IPS-20b (cell line): ENCODE measurements around the gene ARHGEF19.
A peak's percentile ranks its signal among the peaks of the same experiment; 100 is the strongest.
"Not testable (repeated sequence)": the region's sequence is repeated elsewhere in the genome, so short reads cannot be mapped to it uniquely, and the experiment has no call there.

Experiments
- H3K27ac ChIP-seq: one replicate; pipeline ENCODE4 v1.5.1; 2013; ENCODE audit warnings: low read length
- H3K27me3 ChIP-seq: 2 replicates; pipeline ENCODE4 v1.6.1; 2013; ENCODE audit warnings: mild to moderate bottlenecking, low read length, inconsistent platforms; ENCODE audit not compliant: insufficient read depth
- H3K36me3 ChIP-seq: 2 replicates; pipeline ENCODE4 v1.6.1; 2013; ENCODE audit warnings: low read depth, mild to moderate bottlenecking, inconsistent platforms, low read length, moderate library complexity; ENCODE audit not compliant: insufficient read depth
- H3K4me1 ChIP-seq: 2 replicates; pipeline ENCODE4 v1.6.1; 2013; ENCODE audit warnings: mild to moderate bottlenecking, control low read depth, inconsistent platforms, low read length, moderate library complexity; ENCODE audit not compliant: insufficient read depth
- H3K4me3 ChIP-seq: 2 replicates; pipeline ENCODE4 v1.5.1; 2013; ENCODE audit warnings: mild to moderate bottlenecking, low read length, inconsistent platforms
- H3K9ac ChIP-seq: 2 replicates; pipeline ENCODE4 v1.6.1; 2013; ENCODE audit warnings: low read depth, mild to moderate bottlenecking, inconsistent platforms, low read length, moderate library complexity
- H3K9me3 ChIP-seq: 2 replicates; pipeline ENCODE4 v1.6.1; 2013; ENCODE audit warnings: mild to moderate bottlenecking, low read depth, low read length, inconsistent platforms; ENCODE audit not compliant: insufficient read depth

Gene ARHGEF19

DNA sequence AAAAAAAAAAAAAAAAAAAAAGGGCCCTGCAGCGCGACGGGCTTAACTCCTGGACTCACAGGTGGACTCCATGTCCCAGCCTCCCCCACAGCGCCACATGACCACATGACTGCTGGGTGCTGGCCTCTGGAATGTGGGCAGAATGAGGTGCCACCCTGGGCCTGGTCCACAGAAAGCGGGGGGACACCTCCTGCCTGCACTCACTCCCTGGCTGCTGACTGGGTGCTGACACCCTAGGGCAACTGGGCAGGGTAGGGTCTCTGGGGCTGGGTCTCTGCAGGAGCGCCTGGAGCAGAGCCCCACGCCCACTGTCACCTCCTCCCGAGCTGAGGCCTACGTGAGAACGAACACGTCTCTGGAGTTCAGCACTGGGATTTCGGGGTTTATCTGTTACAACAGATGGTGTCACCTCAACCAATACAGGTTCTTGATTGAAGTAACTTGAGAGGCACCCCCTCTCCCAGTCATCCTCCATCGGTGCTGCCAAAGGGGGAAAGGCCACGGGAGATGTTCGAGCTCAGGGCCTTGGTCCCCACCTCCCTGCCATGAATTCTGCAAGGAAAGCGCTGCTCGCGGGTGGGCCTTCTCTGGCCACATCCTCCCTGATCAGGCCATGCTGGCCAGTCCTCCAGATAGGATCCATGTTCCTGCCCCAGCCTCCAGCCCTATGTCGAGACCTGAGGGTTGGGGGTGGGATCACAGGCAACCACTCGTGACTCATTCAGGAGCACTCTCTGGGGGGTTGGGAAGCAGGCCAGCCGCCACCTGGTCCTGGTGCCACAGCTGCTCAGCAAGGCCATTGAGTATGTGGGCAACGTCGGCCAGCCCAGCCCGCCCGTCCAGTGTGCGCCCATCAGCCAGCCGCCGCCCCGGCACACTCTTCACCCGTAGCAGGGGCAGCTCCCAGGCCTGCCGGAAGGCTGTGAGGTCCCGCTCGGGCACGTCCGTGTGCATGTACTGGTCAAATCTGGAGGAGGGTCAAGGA is 19.2 kb upstream of the ARHGEF19 start:
- no peaks in the 10 kb centered on the region for H3K36me3 ChIP-seq
- no peak overlapping the region for H3K9ac ChIP-seq
- no peaks in the 10 kb centered on the region; the same call in 1 of the 2 replicates for H3K4me1 ChIP-seq
- no peak overlapping the region for H3K4me3 ChIP-seq
- peaks cover 45% of the 10 kb centered on the region for H3K27me3 ChIP-seq
- H3K27ac ChIP-seq, result no peak overlapping the region
- H3K9me3 ChIP-seq, result no peaks in the 10 kb centered on the region

DNA sequence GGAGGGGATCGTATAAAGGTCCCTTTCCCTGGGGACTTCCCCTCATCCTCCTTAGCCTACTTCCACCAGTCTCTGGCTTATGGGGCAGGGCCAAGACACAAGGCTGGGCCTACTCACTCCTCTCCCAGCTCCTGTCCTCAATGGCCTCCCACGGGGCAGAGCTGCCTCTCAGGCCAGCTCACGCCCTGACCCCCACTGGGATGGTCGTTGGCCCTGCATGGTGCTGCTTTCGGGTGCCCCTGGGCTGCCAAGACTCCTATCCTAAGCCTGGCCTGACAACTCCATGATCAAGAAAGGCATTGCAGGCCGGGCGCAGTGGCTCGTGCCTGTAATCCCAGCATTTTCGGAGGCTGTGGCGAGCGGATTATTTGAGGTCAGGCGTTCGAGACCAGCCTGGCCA is 18.3 kb upstream of the ARHGEF19 start:
- Histone ChIP-seq H3K4me1 (no peaks in the 10 kb centered on the region), H3K27me3 (peaks cover 47% of the 10 kb centered on the region), H3K4me3 (no peak overlapping the region), H3K9ac (no peak overlapping the region), H3K27ac (no peak overlapping the region), H3K36me3 (no peaks in the 10 kb centered on the region), H3K9me3 (no peaks in the 10 kb centered on the region)

GRCh38 chr1:16229976-16230740 is 17.7 kb upstream of the ARHGEF19 start:
- Histone ChIP-seq H3K36me3 (no peaks in the 10 kb centered on the region), H3K4me1 (no peaks in the 10 kb centered on the region), H3K27me3 (peaks cover 53% of the 10 kb centered on the region), H3K4me3 (no peak overlapping the region), H3K9me3 (no peaks in the 10 kb centered on the region), H3K9ac (no peak overlapping the region), H3K27ac (no peak overlapping the region)

DNA sequence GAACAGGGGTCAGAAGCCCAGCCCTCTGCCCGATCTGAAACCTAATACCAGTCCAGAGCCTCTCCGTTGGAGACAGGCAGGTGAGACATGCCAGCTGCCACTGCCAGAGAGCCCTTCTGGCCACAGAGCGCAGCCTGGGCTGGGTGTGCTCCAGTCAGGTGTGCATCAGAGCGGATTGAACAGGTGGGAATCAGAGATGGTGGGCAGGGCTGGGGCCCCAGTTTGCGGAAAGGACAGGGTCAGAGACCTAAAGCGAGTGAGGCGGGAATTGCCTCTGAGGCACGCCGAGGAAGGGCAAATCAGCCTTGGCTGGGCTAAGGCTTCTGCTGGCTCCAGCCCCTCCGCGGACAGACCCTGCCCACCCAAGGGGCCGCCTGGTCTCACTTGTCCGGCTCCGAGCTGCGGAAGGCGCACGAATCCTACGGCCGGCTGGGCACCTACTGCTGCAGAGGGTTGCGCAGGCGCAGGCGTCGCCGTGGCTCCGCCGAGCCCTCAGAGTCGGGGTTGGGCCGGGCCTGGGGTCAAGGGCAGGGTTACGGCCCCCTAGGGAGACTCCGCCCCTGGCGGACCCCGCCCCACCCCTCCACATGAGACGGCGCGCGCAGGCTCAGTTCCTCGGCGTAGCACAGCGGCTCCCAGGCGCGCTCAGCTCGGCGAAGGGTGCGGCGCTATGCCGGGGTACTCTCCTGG is 14.2 kb upstream of the ARHGEF19 start:
- H3K9ac ChIP-seq, result no peak overlapping the region
- peaks cover 66% of the 10 kb centered on the region for H3K27me3 ChIP-seq
- H3K4me1 ChIP-seq, result no peaks in the 10 kb centered on the region
- no peaks in the 10 kb centered on the region for H3K9me3 ChIP-seq
- no peaks in the 10 kb centered on the region for H3K36me3 ChIP-seq
- H3K4me3 ChIP-seq, result peak overlapping the region; percentile 65
- H3K27ac ChIP-seq, result no peak overlapping the region

GRCh38 chr1:16226129-16226489 is 13.7 kb upstream of the ARHGEF19 start:
- H3K27me3 ChIP-seq, result peaks cover 71% of the 10 kb centered on the region
- H3K4me3 ChIP-seq, result peak overlapping the region; percentile 65; the same call in 1 of the 2 replicates

DNA sequence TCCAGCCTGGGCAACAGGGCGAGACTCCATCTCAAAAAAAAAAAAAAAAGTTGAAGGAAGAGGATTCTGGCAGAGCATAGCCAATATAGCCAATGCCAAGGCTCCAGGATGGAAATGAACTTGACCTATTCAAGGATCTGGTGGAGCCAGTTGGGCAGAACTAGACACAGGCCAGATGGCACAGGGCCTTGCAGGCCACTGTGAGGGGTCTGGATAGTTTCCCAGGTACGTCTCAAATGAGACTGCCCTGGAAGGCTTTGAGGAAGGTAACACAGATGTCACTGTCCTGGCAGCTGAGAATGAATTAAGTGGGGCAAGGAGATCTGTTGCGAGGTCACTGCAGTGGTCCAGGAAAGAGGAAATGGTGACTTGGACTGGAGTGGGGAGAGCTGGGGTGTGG is 12.0 kb upstream of the ARHGEF19 start:
- Histone ChIP-seq H3K36me3 (no peaks in the 10 kb centered on the region), H3K27ac (no peak overlapping the region), H3K9me3 (no peaks in the 10 kb centered on the region), H3K27me3 (peaks cover 61% of the 10 kb centered on the region), H3K4me1 (no peaks in the 10 kb centered on the region), H3K4me3 (no peak overlapping the region), H3K9ac (no peak overlapping the region)

More at GRCh38 chr1:16226129-16226489, 13.7 kb upstream of the ARHGEF19 start:
- Histone ChIP-seq H3K27ac (no peak overlapping the region), H3K9ac (no peak overlapping the region), H3K9me3 (no peaks in the 10 kb centered on the region), H3K4me1 (no peaks in the 10 kb centered on the region), H3K36me3 (no peaks in the 10 kb centered on the region)

- H3K9me3 ChIP-seq, H3K4me1 ChIP-seq, H3K36me3 ChIP-seq, H3K27ac ChIP-seq, H3K4me3 ChIP-seq, H3K9ac ChIP-seq: not testable (repeated sequence)
- peaks cover 54% of the 10 kb centered on the region for H3K27me3 ChIP-seq
These were observed 10.3 kb upstream of the ARHGEF19 start for GRCh38 chr1:16222716-16223115.

GRCh38 chr1:16221499-16221898 is 9.0 kb upstream of the ARHGEF19 start:
- Histone ChIP-seq H3K4me3 (no peak overlapping the region), H3K9me3 (no peaks in the 10 kb centered on the region), H3K9ac (no peak overlapping the region), H3K36me3 (no peaks in the 10 kb centered on the region), H3K27me3 (peaks cover 49% of the 10 kb centered on the region), H3K4me1 (no peaks in the 10 kb centered on the region), H3K27ac (no peak overlapping the region)

GRCh38 chr1:16219968-16220500 is 7.6 kb upstream of the ARHGEF19 start:
- no peak overlapping the region for H3K27ac ChIP-seq
- H3K9ac ChIP-seq, result no peak overlapping the region

GRCh38 chr1:16218674-16219071 is 6.2 kb upstream of the ARHGEF19 start:
- Histone ChIP-seq H3K36me3 (no peaks in the 10 kb centered on the region), H3K27me3 (peaks cover 30% of the 10 kb centered on the region), H3K9ac (no peak overlapping the region), H3K9me3 (no peaks in the 10 kb centered on the region), H3K4me3 (no peak overlapping the region), H3K27ac (no peak overlapping the region), H3K4me1 (no peaks in the 10 kb centered on the region)

More at GRCh38 chr1:16219968-16220500, 7.6 kb upstream of the ARHGEF19 start:
- Histone ChIP-seq H3K9me3 (no peaks in the 10 kb centered on the region), H3K27me3 (peaks cover 38% of the 10 kb centered on the region), H3K4me3 (no peak overlapping the region), H3K4me1 (no peaks in the 10 kb centered on the region), H3K36me3 (no peaks in the 10 kb centered on the region)

- Histone ChIP-seq H3K27ac (no peak overlapping the region), H3K36me3 (no peaks in the 10 kb centered on the region), H3K4me1 (no peaks in the 10 kb centered on the region), H3K4me3 (peak overlapping the region; percentile 62; the same call in 1 of the 2 replicates), H3K9ac (no peak overlapping the region), H3K9me3 (no peaks in the 10 kb centered on the region), H3K27me3 (peaks cover 30% of the 10 kb centered on the region)
These were observed 5.7 kb upstream of the ARHGEF19 start for GRCh38 chr1:16218014-16218673.
